ENCODE data around the gene ACYP2.

GRCh38 chr2:54258166-54258565 is 142.8 kb downstream of the ACYP2 start:
- no peak for TF ChIP-seq EZH2 (IDR thresholded peaks at IDR 0.05; ENCODE audit: insufficient read depth, poor library complexity, severe bottlenecking)
- TF ChIP-seq EZH2phosphoT487 (IDR thresholded peaks at IDR 0.05; ENCODE audit: insufficient read depth, low read depth): no peak

Measured in GM23248 (cell line).